ENCODE results near the gene RAB18.

DNA sequence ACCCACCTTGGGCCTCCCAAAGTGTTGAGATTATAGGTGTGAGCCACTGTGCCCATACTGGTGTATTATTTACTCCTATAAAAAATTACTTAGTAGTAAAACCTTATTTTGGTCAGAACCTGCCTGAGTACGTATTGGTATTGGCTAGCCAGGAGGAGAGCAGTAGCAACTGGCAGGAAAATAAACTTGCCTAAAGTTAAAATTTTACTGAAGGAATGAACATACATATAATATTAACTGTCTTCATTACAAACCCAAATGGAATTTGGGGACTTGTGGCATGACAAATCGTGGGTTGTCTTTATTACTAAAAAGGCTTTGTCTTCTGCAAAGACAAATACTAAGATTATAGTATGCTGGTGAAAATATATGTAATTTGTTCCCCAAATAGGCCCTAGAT is 8.4 kb downstream of the RAB18 start:
- TF ChIP-seq, protein P1, sequence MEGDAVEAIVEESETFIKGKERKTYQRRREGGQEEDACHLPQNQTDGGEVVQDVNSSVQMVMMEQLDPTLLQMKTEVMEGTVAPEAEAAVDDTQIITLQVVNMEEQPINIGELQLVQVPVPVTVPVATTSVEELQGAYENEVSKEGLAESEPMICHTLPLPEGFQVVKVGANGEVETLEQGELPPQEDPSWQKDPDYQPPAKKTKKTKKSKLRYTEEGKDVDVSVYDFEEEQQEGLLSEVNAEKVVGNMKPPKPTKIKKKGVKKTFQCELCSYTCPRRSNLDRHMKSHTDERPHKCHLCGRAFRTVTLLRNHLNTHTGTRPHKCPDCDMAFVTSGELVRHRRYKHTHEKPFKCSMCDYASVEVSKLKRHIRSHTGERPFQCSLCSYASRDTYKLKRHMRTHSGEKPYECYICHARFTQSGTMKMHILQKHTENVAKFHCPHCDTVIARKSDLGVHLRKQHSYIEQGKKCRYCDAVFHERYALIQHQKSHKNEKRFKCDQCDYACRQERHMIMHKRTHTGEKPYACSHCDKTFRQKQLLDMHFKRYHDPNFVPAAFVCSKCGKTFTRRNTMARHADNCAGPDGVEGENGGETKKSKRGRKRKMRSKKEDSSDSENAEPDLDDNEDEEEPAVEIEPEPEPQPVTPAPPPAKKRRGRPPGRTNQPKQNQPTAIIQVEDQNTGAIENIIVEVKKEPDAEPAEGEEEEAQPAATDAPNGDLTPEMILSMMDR (IDR thresholded peaks at IDR 0.05; ENCODE audit: low read depth, low read length), result no peak
- TF ChIP-seq EZH2phosphoT487 (IDR thresholded peaks at IDR 0.05; ENCODE audit: low read depth), result no peak

Data from OCI-LY3 (cell line).